Choroid plexus epithelial cell (primary cell): Measurements from ENCODE around the gene MMRN1.

Experiments used
- DNase-seq: peaks from one replicate; pipeline ENCODE4 v3.0.0-alpha.2; 2010; ENCODE audit warnings: low read depth
- H3K4me3 ChIP-seq: 2 replicates; pipeline ENCODE4 v1.5.1; 2011; ENCODE audit warnings: low read depth, mild to moderate bottlenecking, control low read depth, low read length, moderate library complexity
- CTCF ChIP-seq: conservative IDR thresholded peaks from 2 replicates; pipeline ENCODE4 v1.5.1; 2011; ENCODE audit warnings: low read depth, mild to moderate bottlenecking, control low read depth, inconsistent platforms, low read length, moderate library complexity

Gene MMRN1

GRCh38 chr4:89894649-89895550, at the start of gene MMRN1:
TSS of gene MMRN1 (plus strand) at chr4:89894854. CDS start at chr4:89894972, 118 bp downstream.
- no peak for DNase-seq
- no peak for TF ChIP-seq CTCF
- H3K4me3 ChIP-seq = no peak within 1 kb of the TSS

DNA sequence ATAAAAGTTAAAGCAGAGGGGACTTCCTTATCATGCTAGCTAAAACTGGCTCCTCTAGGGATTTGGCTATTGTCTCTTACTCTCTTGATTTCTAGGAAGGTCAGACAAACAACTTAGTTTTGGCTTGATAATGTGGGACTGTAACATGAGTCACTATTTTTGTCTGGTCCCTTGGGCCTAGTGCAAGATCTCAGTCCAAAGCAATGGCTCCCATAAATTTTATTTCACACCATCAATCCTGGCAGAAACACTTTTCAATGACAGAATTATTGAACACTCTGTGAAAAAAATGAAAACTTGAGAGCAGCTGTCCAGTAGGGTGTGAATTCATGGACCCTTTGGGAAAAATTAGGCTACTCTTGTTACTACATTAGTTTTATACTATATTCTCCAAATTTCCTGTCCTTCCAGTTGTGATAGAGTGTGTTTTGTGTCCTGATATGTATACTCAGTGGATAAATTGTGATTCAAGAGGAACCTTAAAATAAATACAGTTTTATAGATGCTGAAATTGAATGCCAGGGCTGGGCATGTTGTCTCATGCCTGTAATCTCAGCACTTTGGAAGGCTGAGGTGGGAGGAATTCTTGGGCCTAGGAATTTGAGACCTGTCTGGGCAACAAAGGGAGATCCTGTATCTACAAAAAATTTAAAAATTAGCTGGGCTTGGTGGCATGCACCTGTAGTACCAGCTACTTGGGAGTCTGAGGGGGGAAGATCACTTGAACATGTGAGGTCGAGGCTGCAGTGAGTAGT, 46.9 kb upstream of the MMRN1 start:
- DNase-seq = no peak
- TF ChIP-seq CTCF = no peak
- H3K4me3 ChIP-seq = no peak overlapping the region

DNA sequence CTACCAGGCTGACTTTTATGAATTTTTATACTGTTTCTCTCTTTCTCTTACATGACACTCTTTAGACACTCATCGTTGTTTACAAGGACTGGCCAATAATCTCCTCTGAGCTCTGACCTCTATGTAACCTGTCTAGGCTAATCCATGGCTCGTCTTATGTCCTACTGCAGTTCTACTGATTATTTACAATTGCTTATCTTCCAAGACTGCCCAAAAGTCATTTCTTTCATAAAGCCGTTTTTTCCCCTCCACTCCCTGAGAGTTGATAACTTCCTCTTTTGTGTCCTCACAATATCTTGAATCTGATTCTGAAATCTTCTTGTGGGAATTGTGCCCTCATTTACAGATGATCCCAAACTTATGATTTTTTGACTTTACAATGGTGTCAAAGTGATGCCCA, 39.4 kb upstream of the MMRN1 start:
- no peak for TF ChIP-seq CTCF
- DNase-seq = no peak
- H3K4me3 ChIP-seq = no peak overlapping the region

DNA sequence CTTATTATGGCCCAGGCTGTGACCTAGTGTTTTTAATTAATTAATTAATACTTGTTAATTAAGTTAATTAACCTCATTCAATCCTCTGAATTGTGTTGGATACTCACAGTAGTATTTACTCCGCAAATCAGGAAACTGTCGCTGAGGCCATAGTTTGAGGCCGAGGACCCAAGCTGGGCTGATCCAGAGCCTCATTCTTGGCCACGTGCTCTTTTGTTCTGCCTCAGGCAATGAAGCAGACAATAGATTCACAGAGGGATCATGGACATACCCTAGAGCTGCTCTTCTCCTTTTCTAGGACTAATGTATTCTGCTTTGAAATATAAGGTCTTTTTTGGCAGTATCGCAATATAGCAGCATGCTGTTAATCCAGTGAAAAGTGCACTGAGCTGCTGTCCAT, 33.7 kb upstream of the MMRN1 start:
- DNase-seq = no peak
- no peak overlapping the region for H3K4me3 ChIP-seq
- no peak for TF ChIP-seq CTCF

DNA sequence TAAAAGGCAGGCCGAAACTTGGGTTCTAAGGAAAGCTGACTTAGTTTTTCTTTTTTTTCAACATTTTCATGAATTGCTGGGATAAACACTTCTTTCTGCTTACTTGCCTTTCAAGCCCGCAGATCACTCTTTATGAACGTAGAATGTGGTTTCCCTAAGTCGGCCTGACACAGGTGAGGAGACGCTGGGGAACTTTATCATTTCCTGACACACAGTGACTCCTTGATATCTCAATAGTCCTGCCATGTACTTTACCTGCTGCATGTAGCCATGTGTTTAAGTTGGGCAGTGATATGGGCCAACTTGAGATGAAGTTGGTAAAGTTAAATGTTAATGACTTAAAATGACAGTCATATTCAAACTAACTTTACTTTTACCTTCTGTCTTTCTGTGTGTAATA, 31.1 kb upstream of the MMRN1 start:
- H3K4me3 ChIP-seq = no peak overlapping the region
- no peak for TF ChIP-seq CTCF
- DNase-seq = no peak

DNA sequence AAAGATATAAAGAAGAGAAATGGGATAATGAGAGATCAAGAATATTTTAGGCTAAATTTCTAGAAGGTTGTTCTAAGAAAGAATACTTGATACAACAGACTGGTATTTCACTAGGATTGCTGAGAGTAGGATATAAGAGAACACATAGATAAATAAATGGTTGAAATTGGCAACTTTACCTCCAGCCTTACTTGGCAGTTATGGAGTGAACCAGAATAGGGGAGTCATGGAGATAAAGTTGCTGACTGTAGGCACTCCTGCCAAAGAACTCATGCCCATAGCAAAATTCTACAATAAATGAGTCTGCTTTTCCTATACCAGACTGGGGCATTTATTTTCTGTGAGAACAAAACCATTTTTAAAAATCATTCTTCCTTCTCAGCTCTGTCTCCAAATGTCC, 26.4 kb upstream of the MMRN1 start:
- no peak for DNase-seq
- no peak overlapping the region for H3K4me3 ChIP-seq
- no peak for TF ChIP-seq CTCF
